NOMO-1 treated with DMSO at 0.1 percent for 48 hours (cell line): ENCODE measurements around the gene ZNF775.

ENCODE experiments used
- DNase-seq: peaks from one replicate; lab custom pipeline; 2025; ENCODE audit not compliant: unreplicated experiment; lab: John Stamatoyannopoulos, UW

ZNF775 gene

GRCh38 chr7:150378853-150379440 is at the start of gene ZNF775:
Gene ZNF775 (plus strand): TSS chr7:150379330. CDS start chr7:150388471, 9,141 bp downstream.
- peak; percentile 80 for DNase-seq

- DNase-seq = no peak
Observed at GRCh38 chr7:150329331-150330120, 49.6 kb upstream of the ZNF775 start.

GRCh38 chr7:150330211-150330885 is 48.8 kb upstream of the ZNF775 start:
- no peak for DNase-seq

- DNase-seq = no peak
Observed at GRCh38 chr7:150332852-150333635, 46.1 kb upstream of the ZNF775 start.

GRCh38 chr7:150333659-150334058 is 45.5 kb upstream of the ZNF775 start:
- no peak for DNase-seq

- no peak for DNase-seq
Observed at GRCh38 chr7:150334108-150334507, 45.0 kb upstream of the ZNF775 start.

- DNase-seq = no peak
Observed at GRCh38 chr7:150335108-150335773, 43.9 kb upstream of the ZNF775 start.

- no peak for DNase-seq
Observed at GRCh38 chr7:150335774-150336112, 43.4 kb upstream of the ZNF775 start.

- DNase-seq = no peak
Observed at GRCh38 chr7:150336746-150337145, 42.4 kb upstream of the ZNF775 start.

GRCh38 chr7:150337179-150337578 is 42.0 kb upstream of the ZNF775 start:
- DNase-seq = no peak

GRCh38 chr7:150337659-150338081 is 41.5 kb upstream of the ZNF775 start:
- DNase-seq = no peak

GRCh38 chr7:150338166-150338829 is 40.8 kb upstream of the ZNF775 start:
- no peak for DNase-seq

- DNase-seq = no peak
Observed at GRCh38 chr7:150339409-150339809, 39.7 kb upstream of the ZNF775 start.

GRCh38 chr7:150340024-150340749 is 38.9 kb upstream of the ZNF775 start:
- no peak for DNase-seq

- DNase-seq = no peak
Observed at GRCh38 chr7:150340875-150341262, 38.3 kb upstream of the ZNF775 start.

GRCh38 chr7:150341263-150342120 is 37.6 kb upstream of the ZNF775 start, which contains the start of gene RARRES2:
Gene RARRES2 (minus strand): TSS chr7:150341629. CDS start chr7:150340609, 1,020 bp downstream.
- no peak for DNase-seq

GRCh38 chr7:150342121-150342408 is 37.1 kb upstream of the ZNF775 start:
- no peak for DNase-seq

- DNase-seq = no peak
Observed at GRCh38 chr7:150343225-150343624, 35.9 kb upstream of the ZNF775 start.

- no peak for DNase-seq
Observed at GRCh38 chr7:150344299-150344698, 34.8 kb upstream of the ZNF775 start.
